ENCODE data around the gene ERN1.

The ERN1 gene

DNA sequence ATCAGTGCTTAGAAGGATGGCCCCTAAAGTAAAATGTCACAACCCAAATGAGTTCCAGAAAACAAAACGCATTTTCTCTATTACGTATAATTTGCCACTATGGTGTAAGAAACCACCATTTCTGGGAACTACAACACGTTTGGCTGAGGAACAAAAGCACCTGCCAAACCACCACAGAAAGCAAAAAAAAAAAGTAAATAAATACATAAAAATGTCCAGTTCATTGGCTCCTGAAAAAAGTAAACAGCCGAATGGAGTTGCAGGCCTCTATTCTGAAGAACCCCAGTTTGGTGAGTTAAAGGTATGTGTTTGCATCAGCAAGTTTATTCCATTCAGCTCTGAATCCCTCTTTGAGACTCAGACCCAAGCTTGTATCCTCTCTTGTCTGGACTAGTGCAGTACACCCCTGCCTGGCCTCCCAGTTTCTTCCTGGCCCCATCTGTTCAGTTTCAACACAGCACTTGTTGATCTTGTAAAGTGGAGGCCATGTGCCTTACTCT, 36.9 kb downstream of the ERN1 start:
- no peak for DNase-seq
- intact Hi-C loops (cut with DNase I) = no loop called here

DNA sequence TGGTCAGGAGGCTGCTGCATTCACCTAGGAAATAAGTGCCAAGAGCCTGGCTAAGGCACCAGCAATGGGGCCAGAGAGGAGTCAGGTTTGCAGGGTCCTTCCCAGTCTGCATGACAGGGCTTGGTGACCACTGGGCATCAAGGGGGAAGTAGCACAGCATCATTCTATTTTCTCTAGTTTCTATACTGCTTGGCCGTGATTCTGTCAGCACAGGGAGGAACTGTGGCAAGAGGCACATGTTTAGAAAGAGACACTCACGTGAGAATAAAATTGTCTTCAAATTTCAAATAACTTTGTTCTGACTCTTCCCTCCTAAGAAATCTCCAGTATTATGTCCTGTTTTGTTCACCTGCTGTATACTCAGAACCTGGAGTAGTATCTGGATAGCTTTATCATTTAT, 37.8 kb downstream of the ERN1 start:
- intact Hi-C loops (cut with DNase I) = no loop called here
- DNase-seq = no peak

DNA sequence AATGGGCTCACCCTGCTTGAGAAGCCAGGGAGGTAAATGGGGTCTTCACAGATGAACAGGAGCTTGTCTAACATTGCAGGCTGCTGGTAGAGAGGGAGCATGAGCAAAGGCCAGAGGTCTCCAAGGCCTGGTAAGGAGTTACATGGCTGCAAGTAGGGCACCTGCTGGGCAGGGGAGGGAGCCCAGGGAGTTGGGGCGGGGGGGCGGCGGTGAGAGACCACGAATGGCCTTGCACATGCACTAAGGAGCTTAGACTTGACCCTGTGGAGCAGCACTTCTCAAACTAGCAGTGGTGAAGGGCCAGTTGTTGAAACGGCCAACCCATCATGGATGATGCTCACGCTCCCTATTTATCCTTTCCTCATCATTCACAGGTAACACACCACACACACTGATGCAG, 38.4 kb downstream of the ERN1 start:
- intact Hi-C loops (cut with DNase I) = no loop called here
- DNase-seq = no peak

DNA sequence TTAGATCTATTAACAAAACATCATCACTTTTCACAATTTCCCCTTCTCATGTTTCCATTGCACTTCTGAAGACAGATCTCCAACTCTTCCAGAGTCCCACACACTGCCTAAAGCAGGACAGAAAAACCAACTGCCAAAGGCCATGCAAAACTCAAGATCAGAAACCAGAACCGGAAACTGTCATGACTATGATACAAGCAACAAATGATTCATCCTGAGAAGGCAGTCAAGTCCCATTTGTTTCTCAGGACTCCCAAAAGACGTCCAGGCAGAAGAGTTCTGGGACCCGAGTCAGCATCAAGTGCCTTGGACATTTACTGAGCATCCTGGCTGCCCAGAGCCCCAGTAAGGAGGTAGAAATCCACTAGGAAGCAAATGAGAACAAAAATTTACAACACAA, 38.8 kb downstream of the ERN1 start:
- intact Hi-C loops (cut with DNase I) = no loop called here
- DNase-seq = no peak

DNA sequence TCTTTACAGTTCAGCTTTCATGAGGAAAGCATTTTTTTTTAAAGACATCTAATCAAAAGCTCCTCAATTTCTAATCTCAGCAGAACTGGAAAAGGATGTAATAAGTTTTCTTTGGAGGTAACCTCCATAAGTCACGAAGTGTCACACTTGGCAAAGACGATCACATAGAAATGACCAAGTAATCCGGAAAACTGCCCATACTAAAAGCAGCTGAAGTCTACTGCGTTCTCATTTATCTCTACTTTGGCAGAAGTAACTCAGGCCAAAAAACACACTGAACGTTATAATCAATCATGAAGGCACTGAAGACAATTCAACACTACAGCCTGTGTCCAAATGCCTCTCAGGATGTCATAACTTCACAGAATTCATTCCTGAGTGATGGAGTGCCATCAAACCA, 39.8 kb downstream of the ERN1 start:
- no peak for DNase-seq
- intact Hi-C loops (cut with DNase I) = no loop called here

DNA sequence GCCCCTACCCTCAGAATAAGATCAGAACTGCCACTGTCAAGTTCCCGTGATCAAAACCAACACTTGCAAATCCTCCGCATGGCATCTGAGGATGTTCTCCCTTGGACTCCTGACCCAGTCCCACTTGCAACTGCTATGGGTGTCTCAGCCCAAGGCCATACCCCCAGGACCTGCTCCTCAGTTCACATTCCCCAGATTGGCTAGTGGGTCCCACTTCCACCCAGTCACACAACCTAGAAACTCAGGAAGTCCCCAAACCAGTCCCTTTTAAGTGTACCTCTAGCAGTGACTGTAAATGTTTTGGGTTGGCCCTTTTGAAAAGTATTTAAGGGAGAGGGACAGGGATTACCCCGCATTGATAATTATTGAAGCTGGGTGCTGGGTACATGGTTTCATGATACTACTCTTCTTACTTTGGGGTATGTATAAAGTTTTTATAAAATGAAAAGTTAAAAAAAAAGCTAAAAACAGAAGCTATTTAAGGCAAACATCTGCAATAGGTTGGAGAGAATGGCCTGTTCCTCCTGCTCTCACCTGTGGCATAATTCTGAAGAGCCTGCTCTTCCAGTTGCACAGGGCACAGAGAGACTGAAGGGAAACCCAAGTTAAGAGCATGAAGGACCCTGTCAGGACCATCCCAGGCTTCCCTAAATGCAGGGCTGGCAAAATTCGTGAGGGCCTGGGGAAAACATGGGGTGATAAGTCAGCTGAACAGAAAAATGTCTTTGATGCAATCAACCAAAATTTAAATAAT, 42.5 kb downstream of the ERN1 start:
- intact Hi-C loops (cut with DNase I) = no loop called here
- no peak for DNase-seq

DNA sequence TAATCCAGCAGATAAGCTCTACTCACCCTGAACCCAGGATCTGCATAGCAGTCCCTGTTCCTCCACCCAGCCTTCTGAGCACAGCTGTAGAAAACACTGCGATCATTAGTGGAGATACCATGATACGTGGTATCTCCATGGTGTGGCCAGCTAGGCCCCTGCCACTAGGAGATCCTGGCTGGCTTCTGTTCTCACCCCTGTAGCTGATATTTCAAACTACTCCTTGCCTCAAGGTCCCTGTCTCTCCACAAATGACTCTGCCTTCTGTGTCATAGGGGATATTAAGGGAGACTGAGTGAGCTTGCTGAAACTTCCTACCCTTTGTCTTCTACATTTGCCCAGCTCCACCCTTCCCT, 44.3 kb downstream of the ERN1 start:
- intact Hi-C loops (cut with DNase I) = no loop called here

DNA sequence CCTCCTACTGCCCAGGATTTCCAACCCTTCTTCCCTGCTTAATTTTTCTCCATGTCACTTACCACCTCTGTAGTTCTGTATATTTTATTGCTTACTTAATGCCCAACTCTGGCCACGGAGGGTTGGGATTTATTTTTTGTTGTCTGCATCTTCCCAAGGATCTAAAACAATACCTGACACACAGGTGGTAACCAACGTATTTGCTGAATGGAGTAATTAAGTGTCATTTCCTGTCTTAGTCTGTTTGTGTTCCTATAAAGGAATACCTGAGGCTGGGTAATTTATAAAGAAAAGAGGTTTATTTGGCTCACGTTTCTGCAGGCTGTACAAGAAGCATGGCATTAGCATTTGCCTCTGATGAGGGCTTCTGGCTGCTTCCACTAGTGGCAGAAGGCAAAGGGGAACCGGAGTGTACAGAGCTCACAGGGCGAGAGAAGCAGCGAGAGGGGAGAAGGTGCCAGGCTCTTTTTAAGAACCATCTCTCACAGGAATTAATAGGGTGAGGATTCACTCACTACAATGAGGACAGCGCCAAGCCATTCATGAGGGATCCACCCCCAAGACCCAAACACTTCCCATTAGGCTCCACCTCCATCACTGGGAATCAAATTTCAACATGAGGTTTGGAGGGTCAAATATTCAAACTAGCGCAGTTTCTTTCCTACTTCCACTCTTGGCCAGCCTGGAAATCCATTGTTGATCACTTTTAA, 44.8 kb downstream of the ERN1 start:
- intact Hi-C loops (cut with DNase I) = no loop called here
- DNase-seq = no peak

More for the DNA sequence above, 44.3 kb downstream of the ERN1 start:
- DNase-seq = no peak

DNA sequence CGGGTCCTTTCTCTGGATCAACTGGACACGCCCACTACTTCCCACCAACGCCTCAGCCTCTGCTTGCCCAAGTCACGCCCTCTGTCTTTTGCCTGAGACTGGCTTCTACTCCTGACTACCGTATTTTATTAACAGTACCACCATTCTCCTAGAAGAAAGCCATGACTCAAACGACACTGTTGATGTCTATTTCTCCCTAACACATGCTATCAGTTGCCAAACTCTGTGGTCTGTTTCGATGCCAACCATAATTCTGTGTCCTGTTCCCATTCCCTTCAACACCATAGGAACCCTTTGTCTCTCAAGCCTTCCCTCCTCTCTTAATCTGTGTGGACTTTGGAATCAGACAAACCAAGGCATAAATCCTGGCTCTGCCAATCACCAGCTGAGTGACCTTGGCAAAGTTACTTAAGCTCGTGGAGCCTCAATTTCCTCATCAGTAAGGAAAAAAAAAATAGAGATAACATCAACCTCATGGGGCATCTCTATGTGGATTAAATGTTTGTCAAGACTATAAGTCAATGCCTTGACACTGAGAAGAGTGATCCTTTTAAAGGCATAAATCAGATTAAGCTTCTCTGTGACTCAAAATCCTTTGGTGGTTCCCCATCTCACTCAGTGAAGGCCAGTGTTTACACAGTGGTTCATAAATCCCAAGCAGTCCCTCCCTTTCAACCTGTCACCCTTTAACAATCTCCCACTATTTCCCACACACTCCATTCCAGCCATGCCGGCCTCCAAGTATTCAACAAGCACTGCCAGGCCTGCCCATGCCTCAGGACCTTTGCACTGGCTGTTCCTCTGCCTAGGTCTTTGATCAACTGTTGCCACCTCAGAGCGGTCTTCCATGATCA, 45.6 kb downstream of the ERN1 start:
- intact Hi-C loops (cut with DNase I) = no loop called here

DNA sequence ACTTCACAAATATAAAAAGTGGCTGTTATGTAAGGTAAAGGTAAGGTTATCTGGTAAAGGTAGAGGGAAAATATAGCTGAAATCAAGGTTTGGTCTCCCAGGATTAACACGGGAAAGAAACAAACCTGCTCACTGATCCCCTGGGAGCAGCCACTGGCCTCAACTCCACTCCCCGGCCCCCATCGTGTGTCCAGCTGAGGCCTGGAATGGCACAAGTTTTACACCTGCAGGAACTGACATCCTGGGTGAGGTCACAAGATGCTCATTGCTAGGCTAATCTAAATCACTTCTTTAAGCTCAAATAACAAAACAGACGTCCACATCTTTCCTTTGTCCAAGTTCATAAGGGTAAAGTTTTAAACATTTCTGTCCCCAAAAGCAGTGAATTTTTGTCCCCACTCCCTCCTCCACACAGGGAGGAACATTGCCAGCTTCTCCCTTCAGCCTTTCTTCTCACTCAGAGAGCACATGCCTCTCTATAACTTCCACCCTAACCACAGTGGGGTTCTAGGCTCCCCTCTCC, 46.3 kb downstream of the ERN1 start:
- no peak for DNase-seq
- intact Hi-C loops (cut with DNase I) = no loop called here

More for the DNA sequence above, 45.6 kb downstream of the ERN1 start:
- no peak for DNase-seq

DNA sequence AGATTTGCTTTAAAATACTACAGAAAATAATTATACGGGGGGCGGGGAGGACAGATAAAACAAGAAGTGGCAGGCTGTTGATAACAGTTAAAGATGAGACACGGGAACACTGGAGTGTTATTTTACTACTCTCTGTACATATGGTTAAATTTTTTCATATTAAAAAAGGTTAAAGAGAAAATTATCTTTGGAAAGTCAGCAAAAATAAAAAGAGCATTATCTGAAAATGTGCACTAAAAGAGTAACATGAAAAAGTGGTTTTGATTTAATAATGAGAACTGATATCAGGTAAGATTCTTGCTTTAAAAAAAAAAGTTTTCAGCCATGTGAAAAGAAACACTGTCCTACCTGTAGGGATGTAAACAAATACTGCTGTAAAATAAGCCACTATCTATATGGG, 46.9 kb downstream of the ERN1 start:
- intact Hi-C loops (cut with DNase I) = no loop called here
- no peak for DNase-seq

DNA sequence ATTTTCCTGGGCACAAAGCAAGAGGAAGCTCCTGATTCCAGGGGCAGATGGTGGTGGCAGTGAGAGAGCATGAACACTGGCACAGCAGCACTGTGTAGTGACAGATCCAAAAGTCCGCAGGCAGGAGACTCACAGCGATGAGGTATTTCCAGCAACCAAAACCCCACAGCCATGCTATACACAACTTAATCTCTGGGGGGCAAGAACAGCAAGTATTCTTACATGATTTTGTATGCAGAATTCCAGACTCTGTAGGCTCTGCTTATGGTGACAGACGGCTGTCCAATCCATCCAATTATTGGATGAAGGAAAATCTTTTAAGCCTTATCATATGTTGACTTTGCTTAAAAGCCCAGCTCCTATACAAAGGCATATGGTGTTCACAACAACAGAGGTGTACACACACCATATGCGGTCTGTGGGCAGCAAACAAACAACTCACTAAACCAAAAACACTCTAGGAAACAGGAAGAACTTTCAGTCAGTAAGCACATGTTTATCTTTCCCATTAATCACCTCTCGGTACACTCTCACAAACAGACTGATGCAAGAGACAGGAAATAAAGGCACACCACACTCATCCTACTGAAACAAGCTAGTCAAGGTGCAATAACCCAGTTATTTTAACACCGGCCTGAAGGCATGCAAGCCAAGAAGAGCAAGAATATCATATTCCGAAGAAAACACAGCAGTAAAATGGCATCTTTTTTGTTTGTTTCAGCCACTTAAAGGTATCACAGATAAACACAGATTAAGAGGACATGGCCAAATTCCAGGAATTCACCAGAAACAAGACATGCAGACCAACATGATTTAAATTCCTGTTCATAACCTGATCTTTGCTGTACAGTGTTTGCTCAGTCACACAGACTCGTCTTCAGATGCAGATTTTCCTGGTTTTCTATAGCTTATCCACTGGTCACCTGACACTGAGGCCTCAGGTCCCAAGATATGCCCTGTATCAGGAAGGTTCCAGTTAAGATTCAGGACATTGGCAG, 47.8 kb downstream of the ERN1 start:
- no peak for DNase-seq
- intact Hi-C loops (cut with DNase I) = no loop called here

DNA sequence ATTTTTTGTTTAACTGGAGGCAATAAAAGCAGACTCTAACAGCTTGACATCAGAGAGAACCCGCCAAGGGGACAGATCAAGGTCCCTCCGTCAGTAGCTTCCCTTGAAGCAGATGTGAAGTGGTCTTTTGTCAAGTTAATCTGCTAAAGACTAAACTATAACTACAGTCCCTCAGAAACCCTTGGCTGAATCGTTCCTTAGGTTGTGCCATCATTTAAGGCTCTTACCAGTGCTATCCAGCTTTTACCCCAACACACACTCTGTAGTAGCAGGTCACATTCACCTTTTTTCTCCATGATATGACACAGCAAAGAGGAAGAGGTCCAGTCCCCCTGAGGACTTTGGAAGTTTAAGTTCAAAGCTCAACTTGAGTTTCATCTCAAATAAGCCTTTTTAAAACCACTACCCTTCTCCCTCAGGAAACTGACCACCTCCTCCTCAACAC, 49.7 kb downstream of the ERN1 start:
- intact Hi-C loops (cut with DNase I) = no loop called here
- no peak for DNase-seq

DNA sequence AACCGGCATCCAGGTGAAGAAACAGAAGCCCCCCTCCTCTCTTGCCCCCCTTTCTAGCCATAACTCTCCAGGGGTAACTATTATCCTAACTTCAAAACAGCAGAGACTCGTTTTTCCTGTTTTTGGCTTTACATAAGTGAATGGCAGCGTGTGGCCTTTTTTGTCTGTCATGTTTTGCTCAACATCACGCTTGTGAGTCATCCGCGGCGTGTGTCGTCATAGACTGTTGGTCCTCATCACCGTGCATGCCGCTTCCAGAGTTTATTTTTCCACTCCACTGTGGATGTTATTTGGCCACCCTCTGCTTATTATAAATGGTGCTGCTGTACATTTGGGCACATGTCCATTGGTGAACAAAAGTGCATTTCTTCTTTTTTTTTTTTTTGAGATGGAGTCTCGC, 52.6 kb downstream of the ERN1 start:
- intact Hi-C loops (cut with DNase I) = no loop called here
- no peak for DNase-seq

DNA sequence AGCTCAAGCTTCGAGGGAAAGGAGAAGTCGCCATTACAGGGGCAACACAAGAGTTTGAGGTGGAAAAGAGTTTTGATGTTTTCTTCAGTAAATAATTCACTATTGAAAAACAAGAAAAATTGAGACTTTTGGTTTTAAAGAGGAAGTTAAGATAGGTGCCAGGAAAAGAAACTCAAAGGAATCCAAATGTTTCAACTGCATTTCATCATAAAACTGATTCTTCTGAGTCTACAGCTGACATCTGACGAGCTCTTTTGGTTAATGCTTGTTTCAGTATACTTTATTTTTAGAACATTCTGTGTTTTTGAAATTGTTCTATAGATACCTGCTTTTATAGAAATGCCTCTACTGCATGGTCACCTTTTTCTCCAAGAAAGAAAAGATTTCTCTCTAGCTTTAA, 54.0 kb downstream of the ERN1 start:
- no peak for DNase-seq
- intact Hi-C loops (cut with DNase I) = no loop called here

DNA sequence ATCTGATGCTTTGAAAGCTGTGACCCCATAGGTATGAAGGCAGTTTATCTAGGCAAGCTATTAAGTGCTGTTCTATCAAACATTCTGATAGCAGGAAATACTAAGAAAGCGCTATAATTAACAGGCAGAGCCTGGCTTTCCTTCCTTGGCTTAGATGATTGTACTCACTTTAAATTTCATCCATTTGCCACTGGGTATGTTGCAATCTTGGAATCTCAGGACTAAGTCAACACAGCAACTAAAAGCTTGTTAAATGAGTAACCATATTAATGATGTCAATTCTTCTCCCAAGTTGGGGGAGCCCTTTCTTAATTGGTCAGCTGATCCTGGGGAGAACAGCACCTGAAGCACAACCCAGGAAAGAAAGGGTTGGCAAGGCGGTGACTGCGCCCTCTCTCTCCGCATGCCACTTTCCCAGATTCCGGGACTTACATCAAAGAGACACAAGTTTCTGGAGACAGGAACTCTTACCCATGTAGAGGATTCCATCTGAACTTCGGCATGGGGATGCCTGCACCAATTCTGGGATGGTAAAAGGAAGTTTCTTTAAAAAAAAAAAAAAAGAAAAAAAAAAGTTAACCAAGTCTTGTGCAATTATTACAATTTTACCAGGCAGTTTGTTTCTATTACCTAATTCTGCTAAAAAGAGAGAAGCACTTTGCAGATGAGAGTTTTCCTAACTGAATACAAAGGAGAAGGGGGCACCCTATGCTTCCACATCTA, 55.1 kb downstream of the ERN1 start:
- DNase-seq = peak in 1 of 10 donors; percentile 32
- intact Hi-C loops (cut with DNase I) = no loop called here

DNA sequence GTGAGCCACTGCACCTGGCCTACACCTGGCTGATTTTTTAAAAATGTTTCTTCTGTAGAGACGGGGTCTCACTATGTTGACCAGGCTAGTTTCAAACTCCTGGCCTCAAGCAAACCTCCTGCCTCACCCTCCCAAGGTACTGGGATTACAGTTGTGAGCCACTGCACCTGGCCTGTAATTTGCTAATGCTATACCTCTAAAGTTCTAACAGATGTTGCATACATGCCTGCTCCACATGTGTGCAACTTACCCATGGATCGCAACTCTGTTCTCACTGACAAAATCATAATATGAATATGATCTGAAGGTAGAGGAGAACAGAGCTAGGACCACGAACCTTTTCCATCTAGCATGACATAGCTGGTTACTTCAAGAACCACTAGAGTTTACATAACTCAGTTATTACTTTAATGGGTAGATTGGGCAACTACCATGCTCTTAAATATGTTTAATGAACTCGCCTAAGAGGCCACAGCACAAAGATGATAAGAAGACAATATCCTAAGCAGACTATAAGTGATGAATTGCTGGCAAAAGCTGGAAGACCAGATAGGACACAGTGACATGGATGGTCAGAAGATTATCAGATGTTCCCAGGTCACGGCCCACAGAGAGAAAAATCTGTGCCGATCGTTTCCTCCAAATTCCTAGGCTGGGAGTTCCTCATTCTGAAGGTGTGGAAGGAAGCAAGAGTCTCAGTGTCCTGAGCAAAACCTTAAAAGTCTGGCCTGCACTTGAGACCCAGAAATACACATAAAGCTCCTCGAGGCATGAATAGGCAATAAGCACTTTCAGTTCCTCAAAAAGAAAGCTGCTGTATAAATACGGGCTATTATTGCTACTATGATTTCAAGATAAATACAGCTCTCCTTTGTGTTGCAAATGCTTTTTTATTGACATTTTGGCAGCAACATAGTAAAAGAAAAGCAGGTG, 55.9 kb downstream of the ERN1 start:
- intact Hi-C loops (cut with DNase I) = no loop called here
- no peak for DNase-seq

DNA sequence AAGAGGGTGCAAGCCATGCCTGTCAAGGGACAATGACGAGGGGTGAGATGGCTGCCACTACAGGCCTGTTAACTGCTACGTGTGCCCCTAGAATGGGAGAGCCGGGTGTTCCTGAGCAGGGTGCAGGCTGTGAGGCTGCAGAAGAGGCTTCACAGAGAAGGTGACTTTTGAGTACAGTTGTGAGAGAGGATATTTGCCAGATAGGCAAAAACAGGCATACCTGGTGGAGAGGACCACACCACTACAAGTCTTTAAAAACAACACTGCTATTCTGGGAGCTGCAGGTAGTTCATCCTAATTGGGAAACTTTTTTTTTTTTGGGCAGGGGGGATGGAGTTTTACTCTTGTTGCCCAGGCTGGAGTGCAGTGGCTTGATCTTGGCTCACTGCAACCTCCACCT, 58.8 kb downstream of the ERN1 start:
- DNase-seq = no peak
- intact Hi-C loops (cut with DNase I) = no loop called here
